Activated T-cell treated with anti-CD3 and anti-CD28 coated beads, Interleukin-2, amount 50 U/mL, for 24 hours (primary cell): ENCODE data around the gene LIMCH1.

Source experiments
- DNase-seq: peaks from one replicate; pipeline ENCODE4 v3.0.0-alpha.2; 2020
- H3K27ac Mint-ChIP-seq: 2 replicates; pipeline ENCODE4 v1.8.0; 2020; ENCODE audit warnings: mild to moderate bottlenecking, mixed read lengths
- H3K27me3 Mint-ChIP-seq: 2 replicates; pipeline ENCODE4 v1.8.0; 2020; ENCODE audit warnings: mixed read lengths
- H3K36me3 Mint-ChIP-seq: 2 replicates; pipeline ENCODE4 v1.8.0; 2020; ENCODE audit warnings: low read depth, mixed read lengths
- H3K4me1 Mint-ChIP-seq: 2 replicates; pipeline ENCODE4 v1.8.0; 2020; ENCODE audit warnings: low read depth, mixed read lengths
- H3K4me3 Mint-ChIP-seq: 2 replicates; pipeline ENCODE4 v1.8.0; 2020; ENCODE audit warnings: mild to moderate bottlenecking, moderate library complexity, mixed read lengths
- H3K9me3 Mint-ChIP-seq: 2 replicates; pipeline ENCODE4 v1.8.0; 2020; ENCODE audit warnings: mixed read lengths

Gene LIMCH1

DNA sequence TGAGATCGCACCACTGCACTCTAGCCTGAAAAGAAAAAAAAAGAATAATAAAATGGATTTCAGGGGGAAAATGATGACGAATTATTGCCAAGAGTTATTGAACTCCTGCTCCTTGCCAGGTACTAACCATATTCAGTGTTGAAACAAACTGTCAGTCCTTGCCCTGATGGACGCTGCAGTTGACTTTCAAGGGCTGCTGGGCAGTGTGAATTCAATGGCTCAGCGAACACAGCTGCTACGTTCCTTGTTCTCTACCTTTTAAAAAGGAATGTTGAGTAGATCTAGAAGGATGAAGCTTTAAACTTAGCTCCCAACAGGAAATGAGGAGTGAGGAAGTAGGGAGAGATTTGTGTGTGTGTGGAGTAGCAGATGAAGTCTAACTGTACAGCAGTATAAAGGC is 2.7 kb downstream of the LIMCH1 start:
- no peak overlapping the region for H3K4me3 Mint-ChIP-seq
- H3K36me3 Mint-ChIP-seq = no peaks in the 10 kb centered on the region
- no peaks in the 10 kb centered on the region for H3K4me1 Mint-ChIP-seq
- no peaks in the 10 kb centered on the region for H3K9me3 Mint-ChIP-seq
- peaks cover 2% of the 10 kb centered on the region for H3K27me3 Mint-ChIP-seq
- no peak overlapping the region for H3K27ac Mint-ChIP-seq
- no peak for DNase-seq

DNA sequence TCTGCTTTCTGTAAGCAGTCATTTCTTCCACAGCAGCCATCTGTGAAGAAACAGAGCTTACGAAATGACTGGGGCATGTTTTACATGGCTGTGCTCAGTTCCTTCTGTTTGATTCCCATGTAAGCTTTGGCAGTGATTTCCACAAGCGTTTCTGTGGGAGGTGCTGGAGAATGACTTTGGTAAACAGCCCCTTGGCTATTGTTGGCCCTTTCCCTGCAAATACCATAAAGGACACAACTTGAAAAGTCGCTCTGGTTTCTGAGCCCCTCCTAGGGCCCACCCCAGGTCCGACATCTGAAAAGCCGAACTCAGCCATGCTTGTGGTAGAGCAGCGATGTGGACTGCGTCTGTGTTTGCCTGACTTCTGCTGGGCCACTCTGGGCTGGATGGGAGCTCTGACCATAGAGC is 3.7 kb downstream of the LIMCH1 start:
- H3K9me3 Mint-ChIP-seq = no peaks in the 10 kb centered on the region
- DNase-seq = no peak

DNA sequence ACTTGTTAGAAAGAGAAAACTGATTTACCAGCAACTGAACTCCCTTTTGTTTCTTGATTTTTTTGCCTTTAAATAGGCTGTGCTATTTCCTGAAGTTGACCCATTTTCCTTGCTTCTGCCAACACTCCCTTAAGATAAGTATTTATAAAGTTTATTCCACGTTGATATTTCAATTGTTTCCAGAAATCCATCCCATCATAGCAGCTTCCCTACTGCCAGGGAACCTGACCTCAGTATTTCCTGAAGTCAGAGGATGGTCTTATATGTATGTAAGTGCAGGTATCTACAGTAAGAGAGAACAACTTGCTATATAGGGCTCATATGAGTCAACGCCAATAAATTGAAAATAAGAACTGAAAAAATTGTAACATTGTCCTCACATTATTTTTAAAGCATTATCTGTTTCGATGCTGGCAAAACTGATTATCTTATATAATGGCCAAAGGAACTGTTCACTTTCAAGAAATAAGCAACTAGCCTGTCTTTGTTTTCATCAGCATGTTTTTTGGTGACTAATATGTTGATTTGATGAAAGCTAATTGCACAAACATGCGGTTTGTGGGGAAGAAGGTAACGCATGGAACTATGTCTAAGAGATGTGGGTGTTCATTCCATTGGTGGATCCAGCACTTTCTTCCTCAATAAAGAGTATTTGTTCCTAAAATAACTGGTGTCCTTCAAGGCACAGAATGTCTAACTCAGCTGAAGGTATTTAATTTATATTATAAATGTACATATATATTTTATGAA is 4.7 kb downstream of the LIMCH1 start:
- no peak for DNase-seq

More for the DNA sequence above, 3.7 kb downstream of the LIMCH1 start:
- no peak overlapping the region for H3K27ac Mint-ChIP-seq
- H3K27me3 Mint-ChIP-seq = peaks cover 2% of the 10 kb centered on the region
- no peaks in the 10 kb centered on the region for H3K4me1 Mint-ChIP-seq
- no peak overlapping the region for H3K4me3 Mint-ChIP-seq
- no peaks in the 10 kb centered on the region for H3K36me3 Mint-ChIP-seq

GRCh38 chr4:41545238-41545637 is 7.3 kb downstream of the LIMCH1 start:
- no peaks in the 10 kb centered on the region for H3K4me1 Mint-ChIP-seq
- H3K27me3 Mint-ChIP-seq = no peaks in the 10 kb centered on the region
- no peak overlapping the region for H3K27ac Mint-ChIP-seq
- H3K9me3 Mint-ChIP-seq = no peaks in the 10 kb centered on the region
- no peak for DNase-seq
- no peak overlapping the region for H3K4me3 Mint-ChIP-seq
- H3K36me3 Mint-ChIP-seq = no peaks in the 10 kb centered on the region

More for the DNA sequence above, 4.7 kb downstream of the LIMCH1 start:
- Mint-ChIP-seq H3K36me3 (no peaks in the 10 kb centered on the region), H3K4me3 (no peak overlapping the region), H3K9me3 (no peaks in the 10 kb centered on the region), H3K4me1 (no peaks in the 10 kb centered on the region), H3K27ac (no peak overlapping the region), H3K27me3 (peaks cover 2% of the 10 kb centered on the region)

- Mint-ChIP-seq H3K9me3 (no peaks in the 10 kb centered on the region), H3K4me1 (no peaks in the 10 kb centered on the region), H3K27ac (no peak overlapping the region), H3K36me3 (no peaks in the 10 kb centered on the region), H3K4me3 (no peak overlapping the region), H3K27me3 (no peaks in the 10 kb centered on the region)
- DNase-seq = no peak
These were observed 8.7 kb downstream of the LIMCH1 start for GRCh38 chr4:41546638-41547037.

GRCh38 chr4:41548305-41548880 is 10.4 kb downstream of the LIMCH1 start:
- H3K4me1 Mint-ChIP-seq = no peaks in the 10 kb centered on the region
- no peaks in the 10 kb centered on the region for H3K9me3 Mint-ChIP-seq
- no peak for DNase-seq
- H3K27me3 Mint-ChIP-seq = no peaks in the 10 kb centered on the region
- no peak overlapping the region for H3K4me3 Mint-ChIP-seq
- H3K27ac Mint-ChIP-seq = no peak overlapping the region
- H3K36me3 Mint-ChIP-seq = no peaks in the 10 kb centered on the region

DNA sequence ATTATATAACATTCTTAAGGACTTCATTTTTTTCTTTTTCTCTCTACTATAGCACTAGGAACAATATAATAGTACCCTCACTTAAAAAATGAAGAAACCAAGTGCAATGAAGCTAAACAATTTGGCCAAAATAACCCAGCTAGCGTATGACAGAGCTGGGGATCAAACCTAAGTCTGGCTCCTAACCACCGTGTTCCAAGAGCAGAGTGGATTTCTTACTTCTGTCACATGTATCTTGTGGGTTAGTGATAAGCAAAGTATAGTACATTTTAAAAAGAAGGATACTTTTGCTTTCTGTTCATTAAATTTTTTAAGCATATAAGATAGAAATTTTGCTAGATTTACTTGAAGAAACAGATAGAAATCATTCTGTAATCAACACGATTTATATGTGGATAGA is 11.5 kb downstream of the LIMCH1 start:
- Mint-ChIP-seq H3K9me3 (no peaks in the 10 kb centered on the region), H3K27ac (no peak overlapping the region), H3K36me3 (no peaks in the 10 kb centered on the region), H3K4me3 (no peak overlapping the region), H3K4me1 (no peaks in the 10 kb centered on the region), H3K27me3 (no peaks in the 10 kb centered on the region)
- no peak for DNase-seq

- H3K9me3 Mint-ChIP-seq = no peaks in the 10 kb centered on the region
- no peak for DNase-seq
- no peaks in the 10 kb centered on the region for H3K36me3 Mint-ChIP-seq
- no peaks in the 10 kb centered on the region for H3K27me3 Mint-ChIP-seq
- no peak overlapping the region for H3K27ac Mint-ChIP-seq
- H3K4me3 Mint-ChIP-seq = no peak overlapping the region
- no peaks in the 10 kb centered on the region for H3K4me1 Mint-ChIP-seq
These were observed 12.4 kb downstream of the LIMCH1 start for GRCh38 chr4:41550308-41550707.

- no peak overlapping the region for H3K27ac Mint-ChIP-seq
- no peaks in the 10 kb centered on the region for H3K36me3 Mint-ChIP-seq
- no peak overlapping the region for H3K4me3 Mint-ChIP-seq
These were observed 13.6 kb downstream of the LIMCH1 start for GRCh38 chr4:41551536-41551935.

GRCh38 chr4:41554905-41555304 is 16.9 kb downstream of the LIMCH1 start:
- Mint-ChIP-seq H3K27ac (no peak overlapping the region), H3K9me3 (no peaks in the 10 kb centered on the region), H3K4me1 (no peaks in the 10 kb centered on the region), H3K27me3 (no peaks in the 10 kb centered on the region), H3K4me3 (no peak overlapping the region), H3K36me3 (no peaks in the 10 kb centered on the region)
- no peak for DNase-seq

More at GRCh38 chr4:41551536-41551935, 13.6 kb downstream of the LIMCH1 start:
- DNase-seq = no peak
- no peaks in the 10 kb centered on the region for H3K27me3 Mint-ChIP-seq
- H3K9me3 Mint-ChIP-seq = no peaks in the 10 kb centered on the region
- no peaks in the 10 kb centered on the region for H3K4me1 Mint-ChIP-seq

GRCh38 chr4:41556526-41556925 is 18.6 kb downstream of the LIMCH1 start:
- no peaks in the 10 kb centered on the region for H3K27me3 Mint-ChIP-seq
- H3K36me3 Mint-ChIP-seq = no peaks in the 10 kb centered on the region

GRCh38 chr4:41559940-41560516 is 22.1 kb downstream of the LIMCH1 start:
- Mint-ChIP-seq H3K27ac (no peak overlapping the region), H3K4me1 (no peaks in the 10 kb centered on the region), H3K36me3 (no peaks in the 10 kb centered on the region), H3K4me3 (no peak overlapping the region), H3K9me3 (no peaks in the 10 kb centered on the region), H3K27me3 (no peaks in the 10 kb centered on the region)
- DNase-seq = no peak

More at GRCh38 chr4:41556526-41556925, 18.6 kb downstream of the LIMCH1 start:
- Mint-ChIP-seq H3K9me3 (no peaks in the 10 kb centered on the region), H3K27ac (no peak overlapping the region), H3K4me3 (no peak overlapping the region), H3K4me1 (no peaks in the 10 kb centered on the region)
- no peak for DNase-seq

DNA sequence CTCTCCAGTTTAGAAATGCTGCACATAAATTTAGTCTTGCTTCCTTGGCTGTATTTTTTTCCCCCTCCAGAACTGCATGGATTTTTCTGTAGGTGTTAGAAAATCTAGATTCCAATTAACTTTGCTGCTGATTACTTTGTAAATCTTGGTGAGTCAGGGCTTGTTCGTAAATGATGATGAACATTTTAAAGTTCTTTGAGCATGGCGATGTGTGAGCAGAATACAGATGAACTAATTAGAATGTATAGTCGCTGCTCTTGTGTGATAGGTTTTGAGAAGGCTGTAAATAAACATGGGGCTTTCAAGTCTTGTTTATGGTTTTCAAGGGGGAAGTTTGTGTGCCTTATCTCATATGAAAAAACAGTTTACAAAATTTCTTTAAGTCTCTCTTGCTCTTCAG is 23.3 kb downstream of the LIMCH1 start:
- H3K27ac Mint-ChIP-seq = no peak overlapping the region
- H3K36me3 Mint-ChIP-seq = no peaks in the 10 kb centered on the region
- no peak overlapping the region for H3K4me3 Mint-ChIP-seq
- H3K9me3 Mint-ChIP-seq = no peaks in the 10 kb centered on the region
- DNase-seq = no peak
- H3K27me3 Mint-ChIP-seq = no peaks in the 10 kb centered on the region
- H3K4me1 Mint-ChIP-seq = no peaks in the 10 kb centered on the region

DNA sequence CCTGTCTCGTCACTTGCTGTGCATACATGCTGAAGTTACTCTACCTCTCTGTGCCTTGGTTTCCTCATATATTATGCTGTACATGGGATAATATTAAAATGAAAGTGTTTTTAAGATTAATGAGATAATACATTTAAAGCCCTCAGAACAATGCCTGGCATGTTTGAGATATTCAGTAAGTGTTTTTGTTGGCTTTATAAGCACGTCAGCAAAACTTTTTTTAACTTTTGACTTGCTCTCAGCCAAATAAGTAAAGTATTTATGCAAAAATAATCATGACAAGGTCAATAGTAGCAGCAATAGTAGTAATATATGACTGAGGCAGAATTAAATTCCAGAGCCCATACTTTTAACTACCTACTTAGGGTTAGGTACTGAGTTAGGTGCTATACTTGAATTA is 29.2 kb downstream of the LIMCH1 start:
- no peaks in the 10 kb centered on the region for H3K4me1 Mint-ChIP-seq
- no peak overlapping the region for H3K4me3 Mint-ChIP-seq
- no peaks in the 10 kb centered on the region for H3K27me3 Mint-ChIP-seq
- DNase-seq = no peak
- no peak overlapping the region for H3K27ac Mint-ChIP-seq
- no peaks in the 10 kb centered on the region for H3K36me3 Mint-ChIP-seq
- no peaks in the 10 kb centered on the region for H3K9me3 Mint-ChIP-seq

- H3K9me3 Mint-ChIP-seq = no peaks in the 10 kb centered on the region
- H3K27me3 Mint-ChIP-seq = no peaks in the 10 kb centered on the region
- no peaks in the 10 kb centered on the region for H3K4me1 Mint-ChIP-seq
- no peak overlapping the region for H3K4me3 Mint-ChIP-seq
- no peaks in the 10 kb centered on the region for H3K36me3 Mint-ChIP-seq
- DNase-seq = no peak
- no peak overlapping the region for H3K27ac Mint-ChIP-seq
These were observed 30.4 kb downstream of the LIMCH1 start for GRCh38 chr4:41568363-41568762.
